ENCODE results near the gene SPG11.
"Not testable (repeated sequence)": the region's sequence is repeated elsewhere in the genome, so short reads cannot be mapped to it uniquely, and the experiment has no call there.

Gene SPG11

GRCh38 chr15:44663410-44664308 is at the start of gene SPG11:
TSS of gene SPG11 (minus strand) at chr15:44663662. CDS start at chr15:44663647, 15 bp downstream.
- peaks cover 7% of the 10 kb centered on the region for H3K36me3 ChIP-seq (ENCODE audit: control insufficient read depth, low read depth, low read length)
- H3K9ac ChIP-seq (ENCODE audit: low read length), result peak within 1 kb of the TSS; percentile 88
- no peaks in the 10 kb centered on the region for H3K27me3 ChIP-seq (ENCODE audit: control insufficient read depth, insufficient read depth, low read length)
- H3K4me1 ChIP-seq (ENCODE audit: control insufficient read depth, low read depth, low read length), result peaks cover 6% of the 10 kb centered on the region
- H3K27ac ChIP-seq (ENCODE audit: low read length), result peak within 1 kb of the TSS; percentile 73
- peak within 1 kb of the TSS; percentile 96 for H3K4me3 ChIP-seq (ENCODE audit: low read length)
- no peaks in the 10 kb centered on the region for H3K9me3 ChIP-seq (ENCODE audit: control insufficient read depth, low read depth, low read length)

GRCh38 chr15:44712346-44713005 is 49.0 kb upstream of the SPG11 start:
- H3K27ac ChIP-seq (ENCODE audit: low read length), result no peak overlapping the region
- H3K9me3 ChIP-seq (ENCODE audit: control insufficient read depth, low read depth, low read length), result no peaks in the 10 kb centered on the region
- peak overlapping the region; percentile 80 for H3K4me3 ChIP-seq (ENCODE audit: low read length)
- H3K4me1 ChIP-seq (ENCODE audit: control insufficient read depth, low read depth, low read length), result peaks cover 5% of the 10 kb centered on the region
- H3K36me3 ChIP-seq (ENCODE audit: control insufficient read depth, low read depth, low read length), result peaks cover 22% of the 10 kb centered on the region
- peaks cover 17% of the 10 kb centered on the region for H3K27me3 ChIP-seq (ENCODE audit: control insufficient read depth, insufficient read depth, low read length)
- H3K9ac ChIP-seq (ENCODE audit: low read length), result peak overlapping the region; percentile 74

DNA sequence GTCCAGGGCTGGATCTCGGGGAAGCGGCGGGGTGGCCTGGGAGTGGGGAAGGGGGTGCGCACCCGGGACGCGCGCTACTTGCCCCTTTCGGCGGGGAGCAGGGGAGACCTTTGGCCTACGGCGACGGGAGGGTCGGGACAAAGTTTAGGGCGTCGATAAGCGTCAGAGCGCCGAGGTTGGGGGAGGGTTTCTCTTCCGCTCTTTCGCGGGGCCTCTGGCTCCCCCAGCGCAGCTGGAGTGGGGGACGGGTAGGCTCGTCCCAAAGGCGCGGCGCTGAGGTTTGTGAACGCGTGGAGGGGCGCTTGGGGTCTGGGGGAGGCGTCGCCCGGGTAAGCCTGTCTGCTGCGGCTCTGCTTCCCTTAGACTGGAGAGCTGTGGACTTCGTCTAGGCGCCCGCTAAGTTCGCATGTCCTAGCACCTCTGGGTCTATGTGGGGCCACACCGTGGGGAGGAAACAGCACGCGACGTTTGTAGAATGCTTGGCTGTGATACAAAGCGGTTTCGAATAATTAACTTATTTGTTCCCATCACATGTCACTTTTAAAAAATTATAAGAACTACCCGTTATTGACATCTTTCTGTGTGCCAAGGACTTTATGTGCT is 48.4 kb upstream of the SPG11 start:
- Histone ChIP-seq H3K9ac (ENCODE audit: low read length) (peak overlapping the region; percentile 74), H3K27me3 (ENCODE audit: control insufficient read depth, insufficient read depth, low read length) (peaks cover 17% of the 10 kb centered on the region), H3K27ac (ENCODE audit: low read length) (no peak overlapping the region), H3K4me3 (ENCODE audit: low read length) (peak overlapping the region; percentile 80), H3K9me3 (ENCODE audit: control insufficient read depth, low read depth, low read length) (no peaks in the 10 kb centered on the region), H3K36me3 (ENCODE audit: control insufficient read depth, low read depth, low read length) (peaks cover 16% of the 10 kb centered on the region), H3K4me1 (ENCODE audit: control insufficient read depth, low read depth, low read length) (peaks cover 5% of the 10 kb centered on the region)

- Histone ChIP-seq H3K9ac (ENCODE audit: low read length) (peak within 1 kb of the TSS; percentile 74), H3K27me3 (ENCODE audit: control insufficient read depth, insufficient read depth, low read length) (peaks cover 17% of the 10 kb centered on the region), H3K36me3 (ENCODE audit: control insufficient read depth, low read depth, low read length) (peaks cover 9% of the 10 kb centered on the region), H3K9me3 (ENCODE audit: control insufficient read depth, low read depth, low read length) (no peaks in the 10 kb centered on the region), H3K4me1 (ENCODE audit: control insufficient read depth, low read depth, low read length) (peaks cover 5% of the 10 kb centered on the region), H3K4me3 (ENCODE audit: low read length) (peak within 1 kb of the TSS; percentile 80), H3K27ac (ENCODE audit: low read length) (peak within 1 kb of the TSS; percentile 50)
Observed at GRCh38 chr15:44711096-44711742, 47.8 kb upstream of the SPG11 start, which contains the start of the genes B2M and PATL2. TSS of gene B2M (plus strand) at chr15:44711517. CDS start at chr15:44711547, 30 bp downstream. TSS of gene PATL2 (minus strand) at chr15:44711323. CDS start at chr15:44676490, 34,833 bp downstream.

- H3K27me3 ChIP-seq (ENCODE audit: control insufficient read depth, insufficient read depth, low read length), result peaks cover 17% of the 10 kb centered on the region
- peak overlapping the region; percentile 74 for H3K9ac ChIP-seq (ENCODE audit: low read length)
- H3K27ac ChIP-seq (ENCODE audit: low read length), result peak overlapping the region; percentile 50
- peaks cover 2% of the 10 kb centered on the region for H3K36me3 ChIP-seq (ENCODE audit: control insufficient read depth, low read depth, low read length)
- H3K4me1 ChIP-seq (ENCODE audit: control insufficient read depth, low read depth, low read length), result peaks cover 5% of the 10 kb centered on the region
- no peaks in the 10 kb centered on the region for H3K9me3 ChIP-seq (ENCODE audit: control insufficient read depth, low read depth, low read length)
- peak overlapping the region; percentile 80 for H3K4me3 ChIP-seq (ENCODE audit: low read length)
Observed at GRCh38 chr15:44710236-44711095, 47.0 kb upstream of the SPG11 start.

DNA sequence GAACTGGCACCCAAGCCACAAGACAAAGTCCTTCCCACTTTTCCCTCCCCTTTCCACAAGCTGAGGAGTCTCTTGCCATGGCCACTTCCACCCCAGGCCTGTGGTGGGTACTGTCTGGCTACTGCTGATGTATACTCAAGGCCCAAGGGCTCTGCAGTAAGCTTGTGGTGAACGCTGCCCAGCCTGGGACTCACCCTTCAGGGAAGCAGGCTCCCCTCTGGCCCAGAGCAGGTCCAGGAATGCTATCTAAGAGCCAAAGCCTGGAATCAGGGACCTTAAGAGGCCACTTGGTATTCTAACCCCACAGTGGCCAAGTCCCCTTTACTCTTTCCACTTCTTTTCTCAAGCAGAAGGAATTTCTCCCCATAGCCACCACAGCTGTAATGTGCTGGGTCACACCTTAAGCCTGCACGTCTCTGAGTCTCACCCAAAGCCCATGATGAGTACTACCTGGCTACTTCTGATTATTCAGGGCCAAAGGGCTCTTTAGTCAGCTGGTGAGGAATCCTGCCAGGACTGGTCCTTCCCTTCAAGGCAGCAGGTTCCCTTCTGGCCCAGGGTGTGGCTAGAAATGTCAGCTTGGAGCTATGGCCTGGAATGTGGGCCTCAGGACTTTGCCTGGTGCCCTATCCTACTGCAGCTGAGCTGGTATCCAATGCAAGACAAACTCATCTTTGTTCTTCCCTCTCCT is 43.6 kb upstream of the SPG11 start:
- H3K4me3 ChIP-seq (ENCODE audit: low read length), result no peak overlapping the region
- H3K9me3 ChIP-seq (ENCODE audit: control insufficient read depth, low read depth, low read length), result no peaks in the 10 kb centered on the region
- H3K27ac ChIP-seq (ENCODE audit: low read length), result no peak overlapping the region
- peaks cover 6% of the 10 kb centered on the region for H3K27me3 ChIP-seq (ENCODE audit: control insufficient read depth, insufficient read depth, low read length)
- H3K4me1 ChIP-seq (ENCODE audit: control insufficient read depth, low read depth, low read length), result peaks cover under 1% of the 10 kb centered on the region
- no peak overlapping the region for H3K9ac ChIP-seq (ENCODE audit: low read length)
- no peaks in the 10 kb centered on the region for H3K36me3 ChIP-seq (ENCODE audit: control insufficient read depth, low read depth, low read length)

DNA sequence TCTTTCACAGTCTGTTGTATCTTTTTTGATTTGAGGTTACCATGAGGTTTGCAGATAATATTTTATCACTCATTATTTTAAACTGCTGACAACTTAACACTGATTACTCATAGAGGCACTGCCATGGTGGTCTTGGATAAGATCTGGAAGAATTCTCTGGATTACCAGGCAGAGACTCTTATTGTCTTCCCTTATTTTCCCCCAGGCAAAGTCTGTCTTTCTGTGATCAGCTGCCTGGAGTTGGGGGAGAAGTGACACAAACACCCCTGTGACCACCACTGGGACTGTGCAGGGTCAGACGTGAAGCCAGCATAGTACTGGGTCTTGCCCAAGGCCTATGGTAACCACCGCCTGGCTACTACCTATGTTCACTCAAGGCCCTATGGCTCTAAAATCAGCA is 42.9 kb upstream of the SPG11 start:
- Histone ChIP-seq H3K27ac (ENCODE audit: low read length) (no peak overlapping the region), H3K27me3 (ENCODE audit: control insufficient read depth, insufficient read depth, low read length) (no peaks in the 10 kb centered on the region), H3K4me1 (ENCODE audit: control insufficient read depth, low read depth, low read length) (no peaks in the 10 kb centered on the region), H3K36me3 (ENCODE audit: control insufficient read depth, low read depth, low read length) (no peaks in the 10 kb centered on the region), H3K9ac (ENCODE audit: low read length) (no peak overlapping the region), H3K4me3 (ENCODE audit: low read length) (no peak overlapping the region), H3K9me3 (ENCODE audit: control insufficient read depth, low read depth, low read length) (no peaks in the 10 kb centered on the region)

- Histone ChIP-seq H3K9me3 (ENCODE audit: control insufficient read depth, low read depth, low read length) (no peaks in the 10 kb centered on the region), H3K27me3 (ENCODE audit: control insufficient read depth, insufficient read depth, low read length) (no peaks in the 10 kb centered on the region), H3K27ac (ENCODE audit: low read length) (no peak overlapping the region), H3K4me3 (ENCODE audit: low read length) (no peak overlapping the region), H3K36me3 (ENCODE audit: control insufficient read depth, low read depth, low read length) (no peaks in the 10 kb centered on the region), H3K4me1 (ENCODE audit: control insufficient read depth, low read depth, low read length) (no peaks in the 10 kb centered on the region), H3K9ac (ENCODE audit: low read length) (no peak overlapping the region)
Observed at GRCh38 chr15:44705986-44706385, 42.5 kb upstream of the SPG11 start.

DNA sequence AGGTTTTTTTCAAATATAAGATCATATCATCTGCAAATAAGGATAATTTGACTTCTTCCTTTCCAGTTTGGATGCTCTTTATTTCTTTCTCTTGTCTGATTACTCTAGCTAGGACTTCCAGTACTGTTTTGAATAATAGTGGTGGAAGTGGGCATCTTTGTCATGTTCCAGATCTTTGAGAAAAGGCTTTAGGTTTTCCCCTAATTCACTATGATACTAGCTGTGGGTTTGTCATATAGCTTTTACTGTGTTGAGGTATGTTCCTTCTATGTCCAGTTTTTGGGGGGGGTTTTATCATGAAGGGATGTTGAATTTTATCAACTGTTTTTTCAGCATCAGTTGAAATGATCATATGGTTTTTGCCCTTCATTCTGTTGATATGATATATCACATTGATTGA is 37.2 kb upstream of the SPG11 start:
- H3K27me3 ChIP-seq (ENCODE audit: control insufficient read depth, insufficient read depth, low read length); H3K4me1 ChIP-seq (ENCODE audit: control insufficient read depth, low read depth, low read length); H3K4me3 ChIP-seq (ENCODE audit: low read length); H3K9me3 ChIP-seq (ENCODE audit: control insufficient read depth, low read depth, low read length); H3K36me3 ChIP-seq (ENCODE audit: control insufficient read depth, low read depth, low read length); H3K27ac ChIP-seq (ENCODE audit: low read length); H3K9ac ChIP-seq (ENCODE audit: low read length): not testable (repeated sequence)

GRCh38 chr15:44698641-44699040 is 35.2 kb upstream of the SPG11 start:
- Histone ChIP-seq H3K36me3 (ENCODE audit: control insufficient read depth, low read depth, low read length) (no peaks in the 10 kb centered on the region), H3K4me1 (ENCODE audit: control insufficient read depth, low read depth, low read length) (no peaks in the 10 kb centered on the region), H3K27ac (ENCODE audit: low read length) (no peak overlapping the region), H3K4me3 (ENCODE audit: low read length) (no peak overlapping the region), H3K9me3 (ENCODE audit: control insufficient read depth, low read depth, low read length) (no peaks in the 10 kb centered on the region), H3K27me3 (ENCODE audit: control insufficient read depth, insufficient read depth, low read length) (no peaks in the 10 kb centered on the region), H3K9ac (ENCODE audit: low read length) (no peak overlapping the region)

Data from iPS-18a (cell line).